GM18519 (cell line): ENCODE data around the gene CLDN14.

Source experiments
- ATAC-seq: cut with Tn5 transposase; IDR thresholded peaks from one replicate; pipeline ENCODE4 v1.9.1; 2021; ENCODE audit warnings: mild to moderate bottlenecking, moderate library complexity; ENCODE audit not compliant: unreplicated experiment, low FRiP score

Gene CLDN14

DNA sequence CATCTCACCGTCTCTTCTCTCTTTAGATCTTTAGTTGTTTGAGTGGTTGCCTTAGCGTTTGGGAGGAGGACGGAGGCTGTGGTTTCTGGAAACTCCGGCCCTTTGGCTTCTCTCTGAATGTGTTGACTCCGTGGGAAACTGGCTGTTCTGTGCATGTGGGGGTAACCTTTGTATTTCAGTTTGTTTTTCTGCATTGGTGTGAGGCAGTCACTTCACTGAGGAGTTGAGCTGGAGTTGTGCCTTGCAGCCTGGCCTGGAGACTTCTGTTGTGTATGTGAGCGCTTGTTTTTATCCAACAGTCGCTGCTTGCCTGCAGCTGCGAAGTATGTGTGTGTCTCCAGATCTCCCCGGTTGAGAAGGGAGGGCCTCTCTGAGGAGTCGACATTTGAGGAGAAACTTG is 33.6 kb downstream of the CLDN14 start:
- no peak for ATAC-seq

GRCh38 chr21:36441715-36442114 is 38.2 kb downstream of the CLDN14 start:
- ATAC-seq = no peak

DNA sequence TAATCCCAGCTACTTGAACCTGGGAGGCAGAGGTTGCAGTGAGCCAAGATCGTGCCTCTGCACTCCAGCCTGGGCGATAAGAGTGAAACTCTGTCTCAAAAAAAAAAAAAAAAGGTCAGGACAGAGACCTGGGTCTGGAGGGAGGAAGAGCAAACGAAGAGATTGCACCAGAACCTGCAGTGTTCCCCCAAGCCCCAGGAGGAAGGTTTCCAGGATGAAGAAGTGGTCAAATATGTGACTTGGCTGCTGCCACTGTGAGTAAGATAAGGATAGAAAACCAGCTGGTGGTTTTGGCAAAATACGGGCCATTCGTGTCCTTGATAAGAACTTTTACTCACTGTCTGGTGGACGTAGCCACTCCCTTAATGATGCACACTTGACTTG is 42.2 kb downstream of the CLDN14 start:
- no peak for ATAC-seq

DNA sequence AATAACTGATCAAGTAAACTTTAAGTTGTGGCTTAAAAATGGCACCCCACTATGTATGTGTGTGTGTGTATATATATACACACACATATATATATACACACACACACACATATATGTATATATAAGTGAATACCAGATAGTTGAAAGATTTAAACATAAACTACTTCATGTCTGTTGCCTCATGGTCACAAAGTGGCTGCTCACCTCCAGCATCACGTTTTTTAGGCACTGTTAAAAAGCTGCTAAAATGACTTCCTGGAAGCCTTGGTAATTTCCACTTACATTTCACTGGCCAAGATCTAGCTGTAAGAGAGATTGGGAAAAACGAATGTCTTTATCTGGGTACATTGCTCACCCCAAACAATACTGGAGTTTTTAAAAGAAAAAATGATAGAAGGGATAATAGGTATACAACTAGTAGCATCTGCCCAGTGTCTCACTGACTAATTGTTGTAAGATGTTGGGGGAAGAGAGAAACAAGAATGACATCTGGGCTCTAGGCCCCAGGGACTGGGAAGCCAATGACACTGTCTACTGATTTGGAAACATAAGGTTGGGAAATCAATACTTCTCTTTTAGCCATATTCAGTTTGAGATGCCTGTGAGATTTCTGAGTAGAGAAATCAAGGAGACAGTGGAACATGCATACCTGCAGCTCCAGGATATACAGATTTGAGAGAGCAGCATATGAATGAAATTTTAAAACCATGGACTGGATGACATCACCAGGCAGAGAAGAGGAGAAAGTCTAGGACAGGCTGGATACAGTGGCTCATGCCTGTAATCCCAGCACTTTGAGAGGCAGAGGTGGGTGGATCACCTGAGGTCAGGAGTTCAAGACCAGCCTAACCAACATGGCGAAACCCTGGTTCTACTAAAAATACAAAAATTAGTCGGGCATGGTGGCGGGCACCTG is 42.8 kb downstream of the CLDN14 start:
- ATAC-seq = no peak

- no peak for ATAC-seq
Observed at GRCh38 chr21:36434144-36434543, 45.8 kb downstream of the CLDN14 start.

- ATAC-seq = no peak
Observed at GRCh38 chr21:36433059-36433709, 46.7 kb downstream of the CLDN14 start.

DNA sequence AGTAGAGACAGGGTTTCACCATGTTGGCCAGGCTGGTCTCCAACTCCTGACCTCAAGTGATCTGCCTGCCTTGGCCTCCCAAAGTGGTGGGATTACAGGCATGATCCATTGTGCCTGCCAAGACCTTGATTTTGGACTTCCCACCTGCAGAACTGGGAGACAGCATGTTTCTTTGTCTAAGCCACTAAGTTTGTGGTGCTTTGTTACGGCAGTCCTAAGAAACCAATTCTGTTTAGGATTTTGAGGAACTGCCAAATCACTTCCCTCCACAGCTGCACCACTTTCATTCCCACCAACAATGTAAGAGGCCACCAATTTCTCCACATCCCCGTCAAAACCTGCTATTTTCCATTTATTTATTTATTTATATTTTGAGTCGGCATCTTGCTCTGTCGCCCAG is 48.7 kb downstream of the CLDN14 start:
- ATAC-seq = no peak

GRCh38 chr21:36430841-36431240 is 49.1 kb downstream of the CLDN14 start:
- no peak for ATAC-seq

- peak; percentile 80 for ATAC-seq
Observed at GRCh38 chr21:36429947-36430546, 49.9 kb downstream of the CLDN14 start.

GRCh38 chr21:36428761-36429432 is 51.0 kb downstream of the CLDN14 start:
- no peak for ATAC-seq

- ATAC-seq = no peak
Observed at GRCh38 chr21:36427502-36427901, 52.4 kb downstream of the CLDN14 start.

- ATAC-seq = no peak
Observed at GRCh38 chr21:36425286-36425685, 54.6 kb downstream of the CLDN14 start.

DNA sequence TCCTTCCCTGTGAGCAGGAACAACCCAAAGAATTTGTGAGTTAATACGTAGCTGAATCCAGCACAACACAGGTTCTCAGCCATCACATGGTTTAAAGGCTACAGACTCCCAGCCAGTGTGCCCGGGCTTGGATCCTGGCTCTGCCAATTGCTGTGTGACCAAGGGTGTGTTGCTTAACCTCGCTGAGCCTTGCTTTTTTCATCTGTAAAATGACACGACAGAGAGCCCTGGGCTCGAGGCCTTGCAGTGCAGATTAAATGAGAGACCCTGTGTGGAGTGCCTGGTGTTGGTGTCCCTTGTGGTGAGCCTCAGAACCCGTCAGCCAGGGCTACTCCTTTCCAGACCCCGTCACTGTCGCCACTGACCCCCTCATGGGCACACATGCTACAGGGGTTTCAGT is 55.3 kb downstream of the CLDN14 start:
- ATAC-seq = no peak

DNA sequence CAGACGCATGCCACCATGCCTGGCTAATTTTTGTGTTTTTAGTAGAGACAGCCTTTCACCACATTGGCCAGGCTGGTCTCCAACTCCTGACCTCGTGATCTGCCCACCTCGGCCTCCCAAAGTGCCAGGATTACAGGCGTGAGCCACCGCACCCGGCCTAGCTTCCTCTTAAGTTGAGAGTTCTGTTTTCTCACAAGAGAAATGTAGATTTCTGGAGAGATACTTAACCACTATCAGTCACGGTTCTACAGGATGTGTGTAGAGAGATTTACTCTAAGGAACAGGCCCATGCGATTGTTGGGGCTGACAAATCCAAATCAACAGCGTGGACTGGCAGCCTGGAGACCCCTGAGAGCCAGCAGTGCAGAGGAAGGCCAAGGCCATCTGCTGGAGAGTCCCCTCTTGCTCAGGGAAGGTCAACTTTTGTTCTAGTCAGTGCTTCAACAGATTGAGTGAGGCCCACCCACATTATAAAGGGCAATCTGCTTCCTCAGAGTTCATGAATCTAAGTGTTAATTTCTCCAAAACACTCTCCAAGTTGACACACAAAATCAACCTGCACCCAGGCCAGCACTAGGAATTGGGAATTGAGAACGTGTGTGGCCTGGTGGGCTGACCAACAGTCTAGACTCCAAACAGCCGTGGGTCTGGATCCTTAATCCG is 56.0 kb downstream of the CLDN14 start:
- no peak for ATAC-seq

GRCh38 chr21:36422279-36423098 is 57.4 kb downstream of the CLDN14 start:
- ATAC-seq = no peak

- ATAC-seq = no peak
Observed at GRCh38 chr21:36420571-36421339, 59.2 kb downstream of the CLDN14 start.

DNA sequence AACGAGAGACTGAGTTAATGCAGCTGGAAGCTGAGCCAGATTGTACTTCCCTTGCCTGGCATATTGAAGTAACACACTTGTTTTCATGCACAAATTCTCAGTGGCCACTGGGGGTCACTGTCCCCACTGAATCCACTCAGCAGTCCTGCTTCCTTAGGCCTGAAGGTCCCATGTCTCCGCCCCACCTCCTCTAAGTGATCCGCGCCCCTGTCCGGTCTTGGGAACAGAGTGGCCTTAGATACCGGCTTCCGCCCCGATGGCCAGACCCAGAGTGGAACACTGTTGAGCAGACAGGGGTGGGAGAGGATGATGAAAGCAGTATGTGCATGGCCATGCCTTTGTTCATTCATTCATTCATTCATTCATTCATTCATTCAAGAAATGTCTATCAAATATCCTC is 59.9 kb downstream of the CLDN14 start:
- ATAC-seq = no peak

GRCh38 chr21:36419241-36419640 is 60.7 kb downstream of the CLDN14 start:
- no peak for ATAC-seq

GRCh38 chr21:36415375-36415774 is 64.5 kb downstream of the CLDN14 start:
- no peak for ATAC-seq
